NCI-H128 (cell line): ENCODE results near the gene EYA3.
"Not testable (repeated sequence)": the region's sequence is repeated elsewhere in the genome, so short reads cannot be mapped to it uniquely, and the experiment has no call there.

ENCODE experiments used
- DNase-seq: peaks from one replicate; lab custom pipeline; 2025; ENCODE audit not compliant: unreplicated experiment; lab: John Stamatoyannopoulos, UW

Gene EYA3

GRCh38 chr1:28031173-28031572, 57.2 kb downstream of the EYA3 start:
- DNase-seq, result no peak

GRCh38 chr1:28028873-28029654, 59.3 kb downstream of the EYA3 start:
- no peak for DNase-seq

GRCh38 chr1:28027660-28028059, 60.8 kb downstream of the EYA3 start:
- no peak for DNase-seq

GRCh38 chr1:28027238-28027637, 61.2 kb downstream of the EYA3 start:
- no peak for DNase-seq

- DNase-seq, result no peak
These were observed 62.1 kb downstream of the EYA3 start for GRCh38 chr1:28026329-28026728.

- DNase-seq, result no peak
These were observed 67.3 kb downstream of the EYA3 start for GRCh38 chr1:28021064-28021463.

- no peak for DNase-seq
These were observed 77.4 kb downstream of the EYA3 start for GRCh38 chr1:28010969-28011368.

GRCh38 chr1:28003117-28003516, 85.3 kb downstream of the EYA3 start:
- not testable (repeated sequence) for DNase-seq

GRCh38 chr1:28002600-28002999, 85.8 kb downstream of the EYA3 start:
- no peak for DNase-seq

GRCh38 chr1:27999055-27999454, 89.4 kb downstream of the EYA3 start:
- DNase-seq, result no peak

GRCh38 chr1:27994526-27994925, 93.9 kb downstream of the EYA3 start:
- not testable (repeated sequence) for DNase-seq

- no peak for DNase-seq
These were observed 94.3 kb downstream of the EYA3 start for GRCh38 chr1:27994060-27994459.

- DNase-seq, result no peak
These were observed 95.2 kb downstream of the EYA3 start for GRCh38 chr1:27993241-27993640.

GRCh38 chr1:27992276-27992675, 96.1 kb downstream of the EYA3 start:
- no peak for DNase-seq

- no peak for DNase-seq
These were observed 97.4 kb downstream of the EYA3 start for GRCh38 chr1:27990920-27991537.

- DNase-seq, result no peak
These were observed 107.3 kb downstream of the EYA3 start for GRCh38 chr1:27981145-27981544.

GRCh38 chr1:27980216-27980845, 108.1 kb downstream of the EYA3 start:
- no peak for DNase-seq

GRCh38 chr1:27979859-27980201, 108.6 kb downstream of the EYA3 start:
- DNase-seq, result no peak

- DNase-seq, result no peak
These were observed 109.1 kb downstream of the EYA3 start for GRCh38 chr1:27979151-27979858.

- no peak for DNase-seq
These were observed 114.0 kb downstream of the EYA3 start for GRCh38 chr1:27974417-27974781.

GRCh38 chr1:27973771-27974416, 114.5 kb downstream of the EYA3 start:
- DNase-seq, result no peak
